Heart left ventricle (tissue), 13 donors: Measurements from ENCODE around the gene EGLN1.

ENCODE experiments used
- CTCF ChIP-seq, 12 donors: fragments of 200-600 bp; sonication (generic) in 4 of 12; IDR thresholded peaks; one replicate each; pipeline versions ENCODE4 v1.5.0 to v1.8.0; 2018 to 2022; ENCODE audit warnings: antibody characterized with exemption in 12 of 12, mild to moderate bottlenecking in 5 of 12
- POLR2A ChIP-seq, 2 donors: fragments of 450-650 bp; IDR thresholded peaks; one replicate each; pipeline ENCODE4 v1.6.1; 2017; ENCODE audit warnings: antibody characterized with exemption in 2 of 2, mild to moderate bottlenecking in 2 of 2, moderate library complexity in 2 of 2
- donor health status: ischemic (EF 13 %, LVEDD 7.1; RV severe dilation, severe dysfunction).
- donor health status: DM: no; HTN: yes; CAD: no.
- donor health status: DM: no; HTN: no; CAD: no.
- donor health status: ischemic (EF 25% LVEDD 6.9; RV normal size, moderate dysfunction).
- donor health status: ischemic (EF 25% LVEDD 5.7; RV mildly dilated, moderate dysfunction).
- donor health status: ischemic (EF 35%, LVEDD 5.7; RV mildly dilated, moderate dysfunction).
- donor health status: nonischemic (EF 11% LVEDD 7.7; RV severe dilation, severe dysfunction).
- donor health status: DM: yes; HTN: yes; CAD: no.
- donor health status: PGD.
- donor health status: ischemic (EF 29% LVEDD 5.4; RV normal size, mild dysfunction).
- donor health status: nonischemic (EF 23%, LVEDD 6.1; RV moderate dilation, normal function).

GRCh38 chr1:231421971-231422797 lies at the start of gene EGLN1:
- TF ChIP-seq CTCF (IDR thresholded peaks at IDR 0.05) = peak in 6 of 12 donors; percentile 16 to 51 (median 33)
- TF ChIP-seq POLR2A (IDR thresholded peaks at IDR 0.05) = peak in 1 of 2 donors; percentile 85
